ENCODE measurements around the gene MAMDC2. TPM values are rescaled to one million over a fixed set of nuclear protein-coding genes. Genes with fewer than 3 reads are reported as not detected.
"Not testable (repeated sequence)": the region's sequence is repeated elsewhere in the genome, so short reads cannot be mapped to it uniquely, and the experiment has no call there.

MAMDC2 gene
- total and polyA plus RNA-seq, 5 donors from 2014 or later: 0.10 TPM; not detected in 4

DNA sequence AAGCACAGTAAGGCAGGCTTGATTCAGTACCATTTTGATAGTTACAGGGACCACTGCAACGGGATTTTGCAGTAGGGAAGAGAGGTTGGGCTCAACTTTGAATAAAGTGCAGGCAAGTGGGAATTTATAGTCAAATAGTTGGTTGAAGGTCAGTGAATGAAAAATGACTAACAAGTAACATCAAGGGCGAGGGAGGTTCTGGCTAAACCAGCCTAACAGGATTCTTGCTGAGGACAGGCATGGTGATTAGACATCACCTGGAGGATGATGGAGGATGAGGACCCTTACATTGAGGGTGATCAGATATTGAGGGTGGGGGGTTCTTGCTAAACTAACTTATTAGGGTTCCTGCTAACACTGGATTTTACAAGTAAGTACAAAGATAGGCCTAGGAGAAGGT, 149.1 kb downstream of the MAMDC2 start:
- Histone ChIP-seq H3K4me3 (ENCODE audit: low read depth, low read length) (no peak overlapping the region), H3K4me1 (ENCODE audit: control insufficient read depth, insufficient read depth, low read length, poor library complexity, severe bottlenecking) (no peaks in the 10 kb centered on the region), H3K36me3 (ENCODE audit: control insufficient read depth, insufficient read depth, low read length) (no peaks in the 10 kb centered on the region), H3K27me3 (ENCODE audit: control insufficient read depth, insufficient read depth, low read length) (peaks cover 3% of the 10 kb centered on the region), H3K27ac (ENCODE audit: insufficient read depth, low read length, poor library complexity, severe bottlenecking) (no peak overlapping the region), H3K9me3 (ENCODE audit: control insufficient read depth in 2 of 2, low read length in 2 of 2) (peaks cover 0 to 2% of the 10 kb centered on the region in 2 experiments)
- DNase-seq (no peak), ATAC-seq (ENCODE audit: low read depth in 2 of 2) (no peak)
- no peak overlapping the region for H3K4me3 Mint-ChIP-seq
- H3K27me3 Mint-ChIP-seq: peaks cover 4% of the 10 kb centered on the region
- no peaks in the 10 kb centered on the region for H3K36me3 Mint-ChIP-seq
- peaks cover under 1 to 24% (median 6%) of the 10 kb centered on the region in 7 donors for H3K9me3 Mint-ChIP-seq
- H3K27ac Mint-ChIP-seq: no peak overlapping the region
- H3K4me1 Mint-ChIP-seq: no peaks in the 10 kb centered on the region

DNA sequence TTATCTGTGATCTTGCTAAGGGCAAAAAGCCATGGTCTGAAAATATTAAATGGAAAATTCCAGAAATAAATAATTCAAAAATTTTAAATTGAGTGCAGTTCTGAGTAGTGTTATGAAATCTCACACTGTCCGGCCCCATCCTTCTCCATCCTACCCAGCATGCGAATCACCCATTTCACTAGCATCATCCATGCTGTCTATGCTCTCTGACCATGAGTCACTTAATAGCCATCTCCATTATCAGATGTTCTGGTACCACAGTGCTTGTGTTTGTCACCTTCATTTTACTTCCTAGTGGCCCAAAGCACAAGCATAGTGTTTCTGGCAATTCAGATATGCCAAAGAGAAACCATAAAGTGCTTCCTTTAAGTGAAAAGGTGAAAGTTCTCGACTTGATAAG, 151.8 kb downstream of the MAMDC2 start:
- Mint-ChIP-seq H3K27ac (no peak overlapping the region), H3K4me3 (no peak overlapping the region), H3K9me3 (peaks cover 0 to 15% (median 6%) of the 10 kb centered on the region in 7 donors), H3K27me3 (no peaks in the 10 kb centered on the region), H3K4me1 (no peaks in the 10 kb centered on the region), H3K36me3 (no peaks in the 10 kb centered on the region)
- H3K4me3 ChIP-seq (ENCODE audit: low read depth, low read length): no peak overlapping the region
- H3K9me3 ChIP-seq (ENCODE audit: control insufficient read depth in 2 of 2, low read length in 2 of 2): no peaks in the 10 kb centered on the region
- H3K36me3 ChIP-seq (ENCODE audit: control insufficient read depth, insufficient read depth, low read length): no peaks in the 10 kb centered on the region
- peaks cover 3% of the 10 kb centered on the region for H3K27me3 ChIP-seq (ENCODE audit: control insufficient read depth, insufficient read depth, low read length)
- no peaks in the 10 kb centered on the region for H3K4me1 ChIP-seq (ENCODE audit: control insufficient read depth, insufficient read depth, low read length, poor library complexity, severe bottlenecking)
- no peak for DNase-seq
- ATAC-seq (ENCODE audit: low read depth in 2 of 2): no peak
- H3K27ac ChIP-seq (ENCODE audit: insufficient read depth, low read length, poor library complexity, severe bottlenecking): no peak overlapping the region

DNA sequence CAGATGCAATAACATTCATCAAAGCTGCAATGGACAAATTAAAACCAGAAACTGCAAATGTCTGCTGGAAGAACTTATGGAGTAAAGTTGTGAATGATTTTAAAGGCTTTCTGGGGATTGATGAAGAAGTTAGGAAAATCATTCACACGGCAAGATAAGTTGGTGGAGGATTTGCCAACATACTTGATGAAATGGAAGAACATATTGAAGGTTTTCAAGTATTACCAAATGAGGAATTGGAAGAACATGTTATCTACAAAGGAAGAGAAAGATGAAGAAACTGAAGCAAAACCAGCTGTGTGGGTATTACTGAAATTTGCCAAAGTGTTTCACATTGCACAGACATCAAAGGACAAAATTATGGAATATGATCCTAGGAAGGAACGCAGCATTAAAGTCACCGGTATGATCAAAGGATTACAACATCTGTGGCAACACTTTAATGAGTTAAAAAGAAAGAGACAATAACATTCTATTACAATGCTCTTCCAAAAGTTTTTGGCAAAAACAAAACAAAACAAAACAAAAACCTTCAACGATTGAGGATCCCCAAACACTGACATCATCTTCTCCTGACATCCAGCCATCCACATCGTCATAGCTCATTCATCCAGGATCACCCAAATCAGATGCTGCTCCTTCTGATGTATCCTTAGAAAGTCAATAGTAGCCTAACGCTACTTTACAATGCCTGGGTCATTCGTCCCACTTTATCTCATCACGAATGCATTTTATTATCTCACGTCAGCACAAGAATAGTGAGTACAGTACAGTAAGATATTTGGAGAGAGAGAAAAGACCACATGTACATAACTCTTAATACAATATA, 153.8 kb downstream of the MAMDC2 start:
- H3K27me3 ChIP-seq (ENCODE audit: control insufficient read depth, insufficient read depth, low read length): no peaks in the 10 kb centered on the region
- H3K9me3 ChIP-seq (ENCODE audit: control insufficient read depth in 2 of 2, low read length in 2 of 2): no peaks in the 10 kb centered on the region
- H3K27ac ChIP-seq (ENCODE audit: insufficient read depth, low read length, poor library complexity, severe bottlenecking): no peak overlapping the region
- H3K4me1 ChIP-seq (ENCODE audit: control insufficient read depth, insufficient read depth, low read length, poor library complexity, severe bottlenecking): no peaks in the 10 kb centered on the region
- H3K4me3 ChIP-seq (ENCODE audit: low read depth, low read length): no peak overlapping the region
- H3K36me3 ChIP-seq (ENCODE audit: control insufficient read depth, insufficient read depth, low read length): no peaks in the 10 kb centered on the region
- H3K4me3 Mint-ChIP-seq: no peak overlapping the region
- H3K36me3 Mint-ChIP-seq: no peaks in the 10 kb centered on the region
- H3K27me3 Mint-ChIP-seq: no peaks in the 10 kb centered on the region
- H3K4me1 Mint-ChIP-seq: no peaks in the 10 kb centered on the region
- peaks cover 0 to 11% (median 2%) of the 10 kb centered on the region in 7 donors for H3K9me3 Mint-ChIP-seq
- H3K27ac Mint-ChIP-seq: no peak overlapping the region
- ATAC-seq (ENCODE audit: low read depth in 2 of 2): no peak
- DNase-seq: no peak

DNA sequence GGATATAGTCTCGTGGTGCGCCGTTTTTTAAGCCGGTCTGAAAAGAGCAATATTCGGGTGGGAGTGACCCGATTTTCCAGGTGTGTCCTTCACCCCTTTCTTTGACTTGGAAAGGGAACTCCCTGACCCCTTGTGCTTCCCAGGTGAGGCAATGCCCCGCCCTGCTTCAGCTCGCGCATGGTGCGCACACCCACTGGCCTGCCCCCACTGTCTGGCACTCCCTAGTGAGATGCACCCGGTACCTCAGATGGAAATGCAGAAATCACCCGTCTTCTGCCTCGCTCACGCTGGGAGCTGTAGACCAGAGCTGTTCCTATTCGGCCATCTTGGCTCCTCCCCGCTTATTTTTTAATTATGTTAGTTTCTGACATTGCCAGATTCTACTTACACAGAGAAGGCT, 161.1 kb downstream of the MAMDC2 start:
- not testable (repeated sequence) for H3K27me3 Mint-ChIP-seq; H3K27me3 ChIP-seq (ENCODE audit: control insufficient read depth, insufficient read depth, low read length); H3K36me3 Mint-ChIP-seq; DNase-seq; ATAC-seq (ENCODE audit: low read depth in 2 of 2); H3K36me3 ChIP-seq (ENCODE audit: control insufficient read depth, insufficient read depth, low read length); H3K4me3 Mint-ChIP-seq; H3K27ac Mint-ChIP-seq; H3K4me1 ChIP-seq (ENCODE audit: control insufficient read depth, insufficient read depth, low read length, poor library complexity, severe bottlenecking); H3K4me3 ChIP-seq (ENCODE audit: low read depth, low read length); H3K4me1 Mint-ChIP-seq; H3K9me3 ChIP-seq (ENCODE audit: control insufficient read depth in 2 of 2, low read length in 2 of 2); H3K27ac ChIP-seq (ENCODE audit: insufficient read depth, low read length, poor library complexity, severe bottlenecking)
- H3K9me3 Mint-ChIP-seq: peaks cover 0 to 22% (median 5%) of the 10 kb centered on the region in 7 donors

DNA sequence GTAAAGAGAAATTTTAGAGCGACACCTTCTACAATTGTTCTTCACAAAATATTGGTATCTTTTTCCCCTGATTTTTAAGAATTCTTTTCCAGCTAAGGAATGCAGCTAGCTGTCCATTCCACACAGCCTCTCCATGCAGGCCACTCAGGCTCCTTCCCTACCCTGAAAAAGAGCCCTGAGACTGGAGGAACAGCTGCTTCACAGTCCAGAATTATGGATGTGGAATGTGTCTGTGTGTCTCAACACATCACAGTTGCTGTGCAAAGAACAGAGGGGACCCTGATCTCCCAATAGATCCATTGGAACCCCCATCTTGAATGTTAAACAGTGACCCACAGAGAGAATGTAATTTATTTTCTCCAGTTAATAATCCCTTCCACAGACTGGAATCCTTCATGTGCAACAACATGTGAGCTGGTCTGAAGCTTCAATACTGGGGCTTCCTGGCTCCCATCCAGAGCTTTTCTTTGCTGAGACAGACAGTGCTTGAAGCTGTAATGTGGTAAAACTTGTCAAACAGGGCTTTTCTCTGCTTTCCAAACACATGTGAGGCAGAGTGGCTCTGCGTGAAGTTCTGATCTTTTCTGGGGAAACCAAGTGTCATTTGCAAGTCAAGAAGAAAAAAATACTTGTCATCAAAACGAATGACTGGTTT, 161.8 kb downstream of the MAMDC2 start:
- H3K27me3 ChIP-seq (ENCODE audit: control insufficient read depth, insufficient read depth, low read length): no peaks in the 10 kb centered on the region
- no peak overlapping the region for H3K27ac ChIP-seq (ENCODE audit: insufficient read depth, low read length, poor library complexity, severe bottlenecking)
- DNase-seq (no peak), ATAC-seq (ENCODE audit: low read depth in 2 of 2) (no peak)
- Mint-ChIP-seq H3K9me3 (peaks cover 0 to 28% (median 8%) of the 10 kb centered on the region in 7 donors), H3K27me3 (peaks cover 4% of the 10 kb centered on the region), H3K4me3 (no peak overlapping the region), H3K4me1 (no peaks in the 10 kb centered on the region), H3K36me3 (no peaks in the 10 kb centered on the region), H3K27ac (no peak overlapping the region)
- H3K4me3 ChIP-seq (ENCODE audit: low read depth, low read length): no peak overlapping the region
- no peaks in the 10 kb centered on the region for H3K36me3 ChIP-seq (ENCODE audit: control insufficient read depth, insufficient read depth, low read length)
- H3K4me1 ChIP-seq (ENCODE audit: control insufficient read depth, insufficient read depth, low read length, poor library complexity, severe bottlenecking): no peaks in the 10 kb centered on the region
- no peaks in the 10 kb centered on the region for H3K9me3 ChIP-seq (ENCODE audit: control insufficient read depth in 2 of 2, low read length in 2 of 2)

DNA sequence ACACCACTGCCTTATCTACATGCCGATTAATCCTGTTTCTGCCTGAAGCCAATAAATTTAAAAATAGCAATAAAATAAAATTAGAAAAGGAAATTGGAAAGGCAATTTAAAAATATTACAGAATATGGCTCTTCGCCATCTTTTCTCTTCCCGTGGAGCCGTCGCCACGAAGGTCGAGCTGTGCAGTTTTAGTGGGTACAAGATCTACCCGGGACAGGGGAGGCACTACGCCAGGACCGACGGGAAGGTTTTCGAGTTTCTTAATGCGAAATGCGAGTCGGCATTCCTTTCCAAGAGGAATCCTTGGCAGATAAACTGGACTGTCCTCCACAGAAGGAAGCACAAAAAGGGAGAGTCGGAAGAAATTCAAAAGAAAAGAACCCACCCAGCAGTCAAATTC, 173.4 kb downstream of the MAMDC2 start:
- peaks cover 10% of the 10 kb centered on the region for H3K36me3 Mint-ChIP-seq
- no peak overlapping the region for H3K4me3 Mint-ChIP-seq
- Histone ChIP-seq H3K36me3 (ENCODE audit: control insufficient read depth, insufficient read depth, low read length) (no peaks in the 10 kb centered on the region), H3K4me3 (ENCODE audit: low read depth, low read length) (no peak overlapping the region), H3K27me3 (ENCODE audit: control insufficient read depth, insufficient read depth, low read length) (no peaks in the 10 kb centered on the region), H3K27ac (ENCODE audit: insufficient read depth, low read length, poor library complexity, severe bottlenecking) (no peak overlapping the region), H3K9me3 (ENCODE audit: control insufficient read depth in 2 of 2, low read length in 2 of 2) (peaks cover 0 to 6% of the 10 kb centered on the region in 2 experiments), H3K4me1 (ENCODE audit: control insufficient read depth, insufficient read depth, low read length, poor library complexity, severe bottlenecking) (no peaks in the 10 kb centered on the region)
- DNase-seq: no peak
- H3K9me3 Mint-ChIP-seq: peaks cover 0 to 17% (median 3%) of the 10 kb centered on the region in 7 donors
- peak overlapping the region in 1 of 3 donors; percentile 33 for H3K27ac Mint-ChIP-seq
- H3K4me1 Mint-ChIP-seq: no peaks in the 10 kb centered on the region
- ATAC-seq (ENCODE audit: low read depth in 2 of 2): no peak
- no peaks in the 10 kb centered on the region for H3K27me3 Mint-ChIP-seq

DNA sequence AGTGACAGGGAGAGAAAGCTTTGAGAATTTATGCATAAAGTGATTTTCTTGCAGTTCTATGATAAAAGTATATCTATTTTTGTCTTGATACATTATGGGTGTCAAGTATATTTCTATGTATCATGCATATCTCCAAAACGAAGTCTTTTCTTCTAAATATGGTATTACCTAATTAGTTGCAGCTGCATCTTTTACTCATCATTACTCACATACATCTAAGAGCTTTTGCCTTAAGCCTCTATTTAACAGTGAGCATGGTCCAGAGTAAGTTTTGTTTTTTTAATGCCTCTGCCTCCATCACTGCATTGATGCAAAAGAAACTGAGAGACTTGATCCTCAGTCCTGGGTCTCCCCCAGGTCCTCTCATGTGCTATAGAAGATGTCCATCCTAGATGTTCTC, 175.1 kb downstream of the MAMDC2 start:
- Mint-ChIP-seq H3K27me3 (no peaks in the 10 kb centered on the region), H3K9me3 (peaks cover 0 to 9% (median 2%) of the 10 kb centered on the region in 7 donors), H3K27ac (no peak overlapping the region), H3K4me3 (no peak overlapping the region), H3K36me3 (peaks cover 10% of the 10 kb centered on the region), H3K4me1 (no peaks in the 10 kb centered on the region)
- Histone ChIP-seq H3K27ac (ENCODE audit: insufficient read depth, low read length, poor library complexity, severe bottlenecking) (no peak overlapping the region), H3K27me3 (ENCODE audit: control insufficient read depth, insufficient read depth, low read length) (no peaks in the 10 kb centered on the region), H3K36me3 (ENCODE audit: control insufficient read depth, insufficient read depth, low read length) (no peaks in the 10 kb centered on the region), H3K4me1 (ENCODE audit: control insufficient read depth, insufficient read depth, low read length, poor library complexity, severe bottlenecking) (no peaks in the 10 kb centered on the region), H3K9me3 (ENCODE audit: control insufficient read depth in 2 of 2, low read length in 2 of 2) (no peaks in the 10 kb centered on the region), H3K4me3 (ENCODE audit: low read depth, low read length) (no peak overlapping the region)
- ATAC-seq (ENCODE audit: low read depth in 2 of 2) (no peak), DNase-seq (no peak)
